ENCODE results near the gene MARVELD1. TPM values are rescaled to one million over a fixed set of nuclear protein-coding genes. Genes with fewer than 3 reads are reported as not detected.
A peak's percentile ranks its signal among the peaks of the same experiment; 100 is the strongest.

MARVELD1 gene
- total and polyA plus RNA-seq, 2 of the 4 experiments (the other 2 are of a cell fraction): 12.0 to 68.1 TPM

DNA sequence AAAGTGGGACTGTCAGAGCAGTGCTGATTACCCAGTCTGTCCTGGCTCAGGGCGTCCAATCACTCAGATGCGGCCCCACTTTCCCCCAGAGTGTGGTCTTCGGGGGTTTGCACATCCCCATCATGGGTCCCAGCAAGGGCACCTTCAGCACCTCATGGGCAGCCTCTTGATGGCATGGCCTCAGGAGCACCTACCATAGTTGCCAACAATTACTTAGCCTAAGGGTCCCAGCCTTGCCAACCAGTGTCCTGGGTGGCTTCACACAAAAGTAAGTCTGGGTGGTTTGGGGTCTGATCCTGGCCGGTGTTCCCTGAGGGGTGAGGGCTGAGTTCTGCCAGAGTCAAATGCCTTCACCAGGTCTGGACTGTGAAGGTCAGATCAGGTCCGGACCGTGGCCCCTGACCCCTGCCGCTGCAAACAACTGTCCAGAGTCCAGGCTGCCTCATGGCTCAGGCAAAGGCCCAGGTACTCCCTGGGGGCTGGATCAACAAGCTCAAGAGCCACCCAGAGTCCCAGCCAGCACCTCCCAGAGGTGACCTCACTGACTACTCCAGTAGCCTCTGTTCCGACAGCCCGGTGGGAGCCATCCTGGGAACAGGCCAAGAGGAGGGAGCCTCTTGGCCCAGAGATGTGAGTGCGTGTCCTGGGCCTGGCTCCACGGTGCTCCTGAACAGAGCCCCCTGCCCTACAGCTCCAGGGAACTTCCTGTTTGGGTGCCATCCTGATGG lies 6.2 kb upstream of the MARVELD1 start:
- no peak overlapping the region for H3K4me2 ChIP-seq (ENCODE audit: low read depth, low read length)
- no peak overlapping the region for H3K4ac ChIP-seq (ENCODE audit: low read depth, low read length)
- no peak for DNase-seq
- peak overlapping the region; percentile 3 for H2AK9ac ChIP-seq (replicated peaks; ENCODE audit: low read depth, low read length, poor library complexity)
- H3K4me1 ChIP-seq (ENCODE audit: control insufficient read depth, insufficient read depth, low read length): peaks cover 6% of the 10 kb centered on the region
- no peak overlapping the region for H4K91ac ChIP-seq (ENCODE audit: insufficient read depth, low read depth, low read length)
- ChIA-PET CTCF (no interaction called here), POLR2A (ENCODE audit: unreplicated experiment) (no interaction called here)
- H3K27ac ChIP-seq (ENCODE audit: insufficient read depth, low read length): no peak overlapping the region
- no peaks in the 10 kb centered on the region for H3K36me3 ChIP-seq (ENCODE audit: control insufficient read depth, insufficient read depth, low read length)
- no peak overlapping the region for H3K4me3 ChIP-seq (ENCODE audit: insufficient read depth, low read depth, low read length)
- H2AK5ac ChIP-seq (ENCODE audit: low read depth, low read length): peak overlapping the region; percentile 4; the same call in 1 of the 2 replicates
- no peak overlapping the region for H3K9ac ChIP-seq (ENCODE audit: low read depth, low read length)
- no peak overlapping the region for H3K14ac ChIP-seq (replicated peaks; ENCODE audit: low read depth, low read length)
- in situ Hi-C loops (cut with MboI; ENCODE audit: low sequenced_read_pairs): no loop called here
- H3K9me3 ChIP-seq (ENCODE audit: control insufficient read depth, insufficient read depth, low read length): no peaks in the 10 kb centered on the region
- H2BK20ac ChIP-seq (ENCODE audit: low read depth, low read length): no peak overlapping the region
- no peak for ATAC-seq (ENCODE audit: low read depth)
- no peak overlapping the region for H3K23ac ChIP-seq (ENCODE audit: low read depth, low read length)
- H2BK120ac ChIP-seq (ENCODE audit: low read depth, low read length): 0 out of 2 replicates have a peak overlapping the region, but pooled peaks have one; percentile 29
- no peaks in the 10 kb centered on the region for H4K20me1 ChIP-seq (ENCODE audit: insufficient read depth, low read length)
- H3K27me3 ChIP-seq (ENCODE audit: control insufficient read depth, insufficient read depth, low read length): no peaks in the 10 kb centered on the region
- BruUV-seq (replicated peaks): no TSS peak
- no peak overlapping the region for H4K5ac ChIP-seq (ENCODE audit: low read depth, low read length)
- TF ChIP-seq ELK1 (IDR thresholded peaks at IDR 0.05; ENCODE audit: borderline replicate concordance, low read depth, low read length) (no peak), CTCF (conservative IDR thresholded peaks at IDR 0.05; ENCODE audit: low read depth, low read length) (no peak), BHLHE40 (IDR thresholded peaks at IDR 0.05; ENCODE audit: low read depth, low read length) (no peak), FOS (IDR thresholded peaks at IDR 0.05; ENCODE audit: low read depth, low read length) (no peak)
- no peak overlapping the region for H4K8ac ChIP-seq (ENCODE audit: low read depth in 2 of 2, low read length in 2 of 2)
- no peak overlapping the region for H3K18ac ChIP-seq (ENCODE audit: low read depth, low read length)
- H3K9me1 ChIP-seq (ENCODE audit: insufficient read depth, low read length): peaks cover 10% of the 10 kb centered on the region
- H2BK5ac ChIP-seq (ENCODE audit: low read depth, low read length, poor library complexity, severe bottlenecking): no peak overlapping the region
- WGBS, 2 experiments (ENCODE audit: extremely low coverage in 2 of 2, insufficient read length in 1 of 2): 75% methylated on average over 4 of the region's 11 CpGs; no CpG with 5 or more reads in 1 of the 2 experiments
- no peak overlapping the region for H2AFZ ChIP-seq (replicated peaks; ENCODE audit: low read length, poor library complexity)
- no peak overlapping the region for H2BK15ac ChIP-seq (ENCODE audit: low read depth, low read length)
- H3K79me1 ChIP-seq (ENCODE audit: low read depth in 1 of 2, low read length in 2 of 2): peaks cover 0 to 4% of the 10 kb centered on the region in 2 experiments; a peak in 1 of 4 replicates
- dilution Hi-C loops (cut with HindIII; ENCODE audit: low sequenced_read_pairs, unreplicated experiment): no loop called here
- no peak overlapping the region for H3K56ac ChIP-seq (ENCODE audit: extremely low read depth, insufficient read depth, low read length)
- intact Hi-C loops (cut with micrococcal nuclease): no loop called here

Measured in IMR-90 (cell line).